HepG2 (cell line): Measurements from ENCODE around the gene ATP6V1G2. TPM values are rescaled to one million over a fixed set of nuclear protein-coding genes. Genes with fewer than 3 reads are reported as not detected.

Experiments
- ERF ChIP-seq: IDR thresholded peaks from 2 replicates; pipeline ENCODE4 v1.6.1; 2018; ENCODE audit warnings: missing biosample characterization, missing genetic modification reagents
- NFYB ChIP-seq: sonication (generic); formaldehyde crosslinking; IDR thresholded peaks from 2 replicates; pipeline ENCODE4 v1.4.0; 2020; ENCODE audit warnings: missing genetic modification reagents
- REST ChIP-seq, 2 experiments: IDR thresholded peaks; 2 replicates each; pipeline ENCODE4 v1.6.1; 2011 to 2012; ENCODE audit warnings: low read length in 2 of 2, borderline replicate concordance in 1 of 2, low read depth in 1 of 2, mild to moderate bottlenecking in 1 of 2, moderate library complexity in 1 of 2
- ZHX1 ChIP-seq: sonication (generic); formaldehyde crosslinking; IDR thresholded peaks from 2 replicates; pipeline ENCODE4 v1.8.1; 2022; ENCODE audit warnings: low read depth, mild to moderate bottlenecking, missing genetic modification reagents
- ZNF12 ChIP-seq: sonication (generic); formaldehyde crosslinking; IDR thresholded peaks from 2 replicates; pipeline ENCODE4 v1.5.0; 2020; ENCODE audit warnings: missing genetic modification reagents
- ZNF318 ChIP-seq: sonication (generic); formaldehyde crosslinking; IDR thresholded peaks from 2 replicates; pipeline ENCODE4 v1.4.0; 2020; ENCODE audit warnings: mild to moderate bottlenecking, missing genetic modification reagents
- ZNF547 ChIP-seq: sonication (generic); formaldehyde crosslinking; IDR thresholded peaks from 2 replicates; pipeline ENCODE4 v1.5.1; 2020; ENCODE audit warnings: mild to moderate bottlenecking, missing genetic modification reagents
- ZNF740 ChIP-seq: sonication (generic); formaldehyde crosslinking; IDR thresholded peaks from 2 replicates; pipeline ENCODE4 v1.4.0; 2020; ENCODE audit warnings: missing genetic modification reagents
- ZNF781 ChIP-seq: sonication (generic); formaldehyde crosslinking; IDR thresholded peaks from 2 replicates; pipeline ENCODE4 v1.5.1; 2020; ENCODE audit warnings: borderline replicate concordance, mild to moderate bottlenecking, missing genetic modification reagents; ENCODE audit errors: not compliant biosample characterization
- polyA plus RNA-seq, 8 experiments: library from polyadenylated mRNA; depleted of rRNA in 3 of 8; stranded (reverse) in 7 of 8; unstranded in 1 of 8; fragments of >200 nt; fragmentation: Illumina TruSeq in 4 of 8; extraction: Trizol in 4 of 8; gene quantifications; 2 replicates each; pipeline versions ENCODE4 v1.2.1 to v1.2.3, GENCODE V29; 2011 to 2016; ENCODE audit warnings: low read depth in 4 of 8, missing spikeins in 1 of 8, mixed read lengths in 1 of 8; ENCODE audit not compliant: insufficient read depth in 1 of 8
- total RNA-seq, 5 experiments: library from RNA; depleted of rRNA; stranded (reverse); fragments of >200 nt; fragmentation: Illumina TruSeq; extraction: Trizol; gene quantifications; 2 replicates each; pipeline ENCODE4 v1.2.3, GENCODE V29; 2016; ENCODE audit warnings: low read depth in 1 of 5

The ATP6V1G2 gene
- total and polyA plus RNA-seq, 2 of the 13 experiments (the other 11 are each of a cell fraction or from before 2014, with no cell fraction given): 0.27 to 0.83 TPM

- TF ChIP-seq ZNF318 (CRISPR knock-in tag): no peak
- no peak for TF ChIP-seq ZHX1 (CRISPR knock-in tag)
- TF ChIP-seq ZNF781 (CRISPR knock-in tag): no peak
- no peak for TF ChIP-seq ZNF547 (CRISPR knock-in tag)
- no peak for TF ChIP-seq ZNF12 (CRISPR knock-in tag)
- no peak for TF ChIP-seq NFYB (CRISPR knock-in tag)
- TF ChIP-seq ZNF740 (CRISPR knock-in tag): no peak
- TF ChIP-seq ERF (CRISPR knock-in tag): no peak
- TF ChIP-seq REST (IDR thresholded peaks at IDR 0.05; ENCODE audit: borderline replicate concordance in 1 of 2, low read depth in 1 of 2, low read length in 2 of 2): no peak
- TF ChIP-seq, all 625 proteins: peak for 0
These were observed 46.0 kb upstream of the ATP6V1G2 start (continued) for GRCh38 chr6:31592396-31592771.
